Colonic mucosa (tissue), 4 donors: ENCODE data around the gene AFG3L2. TPM values are rescaled to one million over a fixed set of nuclear protein-coding genes. Genes with fewer than 3 reads are reported as not detected.

ENCODE experiments used
- DNase-seq: peaks from one replicate; pipeline ENCODE4 v3.0.0-alpha.2; 2020
- H3K27ac ChIP-seq: fragments of 200-600 bp; one replicate; pipeline ENCODE4 v1.8.0; 2021
- H3K27me3 ChIP-seq: fragments of 200-600 bp; one replicate; pipeline ENCODE4 v1.8.0; 2021
- H3K36me3 ChIP-seq: fragments of 200-600 bp; one replicate; pipeline ENCODE4 v1.8.0; 2021
- H3K4me1 ChIP-seq: fragments of 200-600 bp; one replicate; pipeline ENCODE4 v1.8.0; 2021; ENCODE audit warnings: mild to moderate bottlenecking
- H3K4me3 ChIP-seq: fragments of 200-600 bp; one replicate; pipeline ENCODE4 v1.8.0; 2021
- H3K9ac ChIP-seq, 2 donors: one replicate each; pipeline ENCODE4 v1.7.0; 2013; ENCODE audit warnings: control low read depth in 2 of 2, low read depth in 2 of 2, low read length in 2 of 2
- H3K9me3 ChIP-seq: fragments of 200-600 bp; one replicate; pipeline ENCODE4 v1.8.0; 2021
- CTCF ChIP-seq: fragments of 200-600 bp; IDR thresholded peaks from one replicate; pipeline ENCODE4 v1.8.0; 2022; ENCODE audit warnings: antibody characterized with exemption, mild to moderate bottlenecking
- intact Hi-C: fragments of 100-400 bp; cut with DNase I; formaldehyde crosslinking; loops from one replicate; pipeline ENCODE4 v1.14.1; 2022
- total RNA-seq, 2 donors: library from RNA; stranded (reverse); fragmentation: NEBNext Ultra II Directional in 1 of 2; extraction: Animal tissue kit (Norgen Biotek cat#: 25700) in 1 of 2; gene quantifications; one replicate each; pipeline ENCODE4 v1.2.1, GENCODE V29; 2021
- donor health status: healthy.
- donor health status: DM: no; HTN: no; CAD: no.
- donor health status: DM: no; HTN: no; CAD: no.

The AFG3L2 gene
- total RNA-seq, 2 donors from 2014 or later, result 94.3 to 112 TPM

- no peak for TF ChIP-seq CTCF
- intact Hi-C loops, result no loop called here
- no peak for DNase-seq
Measured at GRCh38 chr18:12410081-12410481, 33.1 kb upstream of the AFG3L2 start.

GRCh38 chr18:12409469-12409868 is 32.4 kb upstream of the AFG3L2 start:
- Histone ChIP-seq H3K9ac (no peak overlapping the region), H3K9me3 (no peaks in the 10 kb centered on the region), H3K4me3 (no peak overlapping the region), H3K4me1 (peaks cover 7% of the 10 kb centered on the region), H3K27me3 (no peaks in the 10 kb centered on the region), H3K36me3 (no peaks in the 10 kb centered on the region), H3K27ac (no peak overlapping the region)
- TF ChIP-seq CTCF, result no peak
- no peak for DNase-seq
- intact Hi-C loops, result no loop called here

More at GRCh38 chr18:12410081-12410481, 33.1 kb upstream of the AFG3L2 start:
- Histone ChIP-seq H3K4me3 (no peak overlapping the region), H3K9me3 (no peaks in the 10 kb centered on the region), H3K27ac (no peak overlapping the region), H3K27me3 (no peaks in the 10 kb centered on the region), H3K36me3 (no peaks in the 10 kb centered on the region), H3K9ac (no peak overlapping the region), H3K4me1 (peaks cover 7% of the 10 kb centered on the region)

GRCh38 chr18:12408247-12408869 is 31.3 kb upstream of the AFG3L2 start:
- H3K4me1 ChIP-seq, result peaks cover 7% of the 10 kb centered on the region
- peak overlapping the region; percentile 64 for H3K4me3 ChIP-seq
- H3K27me3 ChIP-seq, result no peaks in the 10 kb centered on the region
- intact Hi-C loops, result no loop called here
- no peak for TF ChIP-seq CTCF
- peak overlapping the region; percentile 64 for H3K27ac ChIP-seq
- H3K9ac ChIP-seq, result peak overlapping the region; percentile 48 to 59
- no peaks in the 10 kb centered on the region for H3K9me3 ChIP-seq
- no peak for DNase-seq
- H3K36me3 ChIP-seq, result no peaks in the 10 kb centered on the region

- Histone ChIP-seq H3K9ac (no peak overlapping the region), H3K27ac (no peak overlapping the region), H3K4me1 (peaks cover 7% of the 10 kb centered on the region), H3K27me3 (no peaks in the 10 kb centered on the region), H3K36me3 (no peaks in the 10 kb centered on the region), H3K4me3 (no peak overlapping the region), H3K9me3 (no peaks in the 10 kb centered on the region)
- intact Hi-C loops, result no loop called here
- no peak for TF ChIP-seq CTCF
- no peak for DNase-seq
Measured at GRCh38 chr18:12406371-12407111, 29.5 kb upstream of the AFG3L2 start.

- Histone ChIP-seq H3K36me3 (no peaks in the 10 kb centered on the region), H3K27ac (no peak overlapping the region), H3K4me1 (peaks cover 7% of the 10 kb centered on the region), H3K9me3 (no peaks in the 10 kb centered on the region), H3K9ac (no peak overlapping the region), H3K27me3 (no peaks in the 10 kb centered on the region), H3K4me3 (no peak overlapping the region)
- no peak for TF ChIP-seq CTCF
- DNase-seq, result no peak
- intact Hi-C loops, result no loop called here
Measured at GRCh38 chr18:12405066-12405465, 28.0 kb upstream of the AFG3L2 start.
